Loucy (cell line): ENCODE measurements around the gene CACNA1C.

Source experiments
- CTCF ChIP-seq: fragments of 200-600 bp; sonication (generic); conservative IDR thresholded peaks from 2 replicates; pipeline ENCODE4 v1.5.1; 2014; ENCODE audit warnings: mild to moderate bottlenecking, antibody characterized with exemption, low read length
- EZH2phosphoT487 ChIP-seq: fragments of 200-600 bp; IDR thresholded peaks from 2 replicates; pipeline ENCODE4 v1.6.1; 2018; ENCODE audit warnings: antibody characterized with exemption, mild to moderate bottlenecking, moderate library complexity, borderline replicate concordance

GRCh38 chr12:2329661-2330210, 276.9 kb downstream of the CACNA1C start:
- TF ChIP-seq CTCF (no peak), EZH2phosphoT487 (no peak)
